Activated gamma-delta T cell treated with anti-CD3 and anti-CD28 coated beads, Interleukin-2, amount 50 U/mL, for 16 hours (primary cell): ENCODE results near the gene CNN2.

ENCODE experiments used
- DNase-seq: peaks from one replicate; pipeline ENCODE4 v3.0.0-alpha.2; 2020; ENCODE audit warnings: low read depth

CNN2 gene

DNA sequence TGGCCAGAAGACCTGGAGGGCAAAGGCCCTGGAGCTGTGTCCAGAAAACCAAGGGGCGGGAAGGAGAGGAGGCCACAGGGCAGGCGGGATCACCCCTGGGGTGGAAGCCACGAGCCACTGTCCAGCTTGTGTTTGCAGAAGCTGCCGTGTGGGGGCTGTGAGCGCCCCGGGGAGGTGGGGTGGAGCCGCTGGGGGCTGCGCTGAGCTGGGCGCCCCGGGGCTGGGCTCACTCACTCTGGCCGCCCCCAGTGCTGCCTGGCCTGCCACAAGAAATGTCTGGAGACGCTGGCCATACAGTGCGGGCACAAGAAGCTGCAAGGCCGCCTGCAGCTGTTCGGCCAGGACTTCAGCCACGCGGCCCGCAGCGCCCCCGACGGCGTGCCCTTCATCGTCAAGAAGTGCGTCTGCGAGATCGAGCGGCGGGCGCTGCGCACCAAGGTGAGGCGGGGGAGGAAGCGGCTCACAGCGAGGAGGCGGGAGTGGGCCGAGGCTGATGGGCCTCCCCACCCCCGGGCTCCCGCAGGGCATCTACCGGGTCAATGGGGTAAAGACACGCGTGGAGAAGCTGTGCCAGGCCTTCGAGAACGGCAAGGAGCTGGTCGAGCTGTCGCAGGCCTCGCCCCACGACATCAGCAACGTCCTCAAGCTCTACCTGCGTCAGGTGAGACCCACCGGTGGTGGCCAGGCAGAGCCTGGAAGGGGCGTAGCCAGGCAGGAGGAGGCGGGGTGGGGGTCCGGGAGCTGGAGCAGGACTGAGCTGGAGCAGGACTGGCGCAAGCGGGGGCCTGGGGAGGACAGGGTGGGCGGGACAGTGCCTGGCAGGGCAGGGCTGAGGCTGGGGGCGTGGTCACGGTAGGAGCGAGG is 55.1 kb downstream of the CNN2 start:
- no peak for DNase-seq

DNA sequence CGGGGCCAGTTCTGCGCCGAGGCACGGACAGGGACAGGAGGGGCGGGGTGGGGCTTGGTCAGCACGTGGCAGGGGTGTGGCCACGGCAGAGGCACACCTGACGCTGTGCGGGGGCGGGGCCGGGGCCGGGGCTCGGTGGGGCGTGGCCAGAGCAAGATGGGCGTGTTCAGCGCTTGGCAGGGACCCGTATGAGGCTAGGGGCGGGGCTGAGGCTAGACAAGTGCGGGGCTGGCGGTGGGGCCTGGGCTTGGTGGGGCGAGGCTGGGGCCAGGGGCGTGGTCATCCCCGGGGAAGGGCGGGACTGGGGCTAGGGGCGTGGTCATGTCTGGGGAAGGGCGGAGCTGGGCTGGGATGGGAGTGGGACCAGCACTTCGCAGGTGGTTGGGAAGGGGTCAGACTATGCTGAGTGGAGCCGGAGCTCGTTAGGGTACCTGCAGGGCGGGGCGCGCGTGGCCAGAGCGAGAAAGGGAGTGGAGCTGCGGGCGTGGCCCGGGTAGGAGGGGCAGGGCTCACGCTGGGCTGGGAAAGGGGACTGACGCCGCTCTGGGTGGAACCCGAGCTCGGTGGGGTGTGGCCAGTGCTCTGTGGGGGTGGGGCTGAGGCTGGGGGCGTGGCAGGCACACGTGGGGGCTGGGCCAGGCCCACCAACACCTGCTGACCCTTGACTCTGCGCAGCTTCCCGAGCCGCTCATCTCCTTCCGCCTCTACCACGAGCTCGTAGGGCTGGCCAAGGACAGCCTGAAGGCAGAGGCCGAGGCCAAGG is 55.9 kb downstream of the CNN2 start:
- DNase-seq: no peak

DNA sequence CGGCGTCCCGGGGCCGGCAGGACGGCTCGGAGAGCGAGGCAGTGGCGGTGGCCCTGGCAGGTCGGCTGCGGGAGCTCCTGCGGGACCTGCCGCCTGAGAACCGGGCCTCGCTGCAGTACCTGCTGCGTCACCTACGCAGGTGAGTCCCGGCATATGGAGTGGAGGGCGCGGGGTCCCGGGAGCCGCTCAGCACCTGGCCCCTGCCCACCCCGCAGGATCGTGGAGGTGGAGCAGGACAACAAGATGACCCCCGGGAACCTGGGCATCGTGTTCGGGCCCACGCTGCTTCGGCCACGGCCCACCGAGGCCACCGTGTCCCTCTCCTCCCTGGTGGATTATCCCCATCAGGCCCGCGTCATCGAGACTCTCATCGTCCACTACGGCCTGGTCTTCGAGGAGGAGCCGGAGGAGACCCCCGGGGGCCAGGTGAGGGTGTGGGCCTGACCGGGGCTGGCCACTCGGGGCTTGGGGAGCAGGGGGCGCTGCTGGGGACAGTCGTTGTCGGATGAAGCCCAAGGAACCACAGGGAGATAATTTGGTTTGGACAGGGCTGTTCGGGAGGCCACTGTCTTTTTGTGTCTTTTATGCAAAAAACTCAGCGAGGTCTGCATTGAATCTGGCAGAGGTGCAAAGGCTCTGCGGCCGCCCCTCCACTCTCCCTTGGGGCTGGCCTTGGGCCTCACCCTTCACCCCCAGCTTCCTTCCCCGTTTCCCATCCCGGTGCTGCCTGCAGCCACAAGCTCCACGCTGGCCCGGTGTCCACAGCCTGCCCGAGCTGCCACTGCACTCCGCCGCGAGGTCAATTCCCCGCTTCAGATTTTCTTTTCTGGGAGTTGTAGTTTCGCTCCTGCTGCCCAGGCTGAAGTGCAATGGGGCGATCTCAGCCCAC is 56.8 kb downstream of the CNN2 start:
- no peak for DNase-seq

DNA sequence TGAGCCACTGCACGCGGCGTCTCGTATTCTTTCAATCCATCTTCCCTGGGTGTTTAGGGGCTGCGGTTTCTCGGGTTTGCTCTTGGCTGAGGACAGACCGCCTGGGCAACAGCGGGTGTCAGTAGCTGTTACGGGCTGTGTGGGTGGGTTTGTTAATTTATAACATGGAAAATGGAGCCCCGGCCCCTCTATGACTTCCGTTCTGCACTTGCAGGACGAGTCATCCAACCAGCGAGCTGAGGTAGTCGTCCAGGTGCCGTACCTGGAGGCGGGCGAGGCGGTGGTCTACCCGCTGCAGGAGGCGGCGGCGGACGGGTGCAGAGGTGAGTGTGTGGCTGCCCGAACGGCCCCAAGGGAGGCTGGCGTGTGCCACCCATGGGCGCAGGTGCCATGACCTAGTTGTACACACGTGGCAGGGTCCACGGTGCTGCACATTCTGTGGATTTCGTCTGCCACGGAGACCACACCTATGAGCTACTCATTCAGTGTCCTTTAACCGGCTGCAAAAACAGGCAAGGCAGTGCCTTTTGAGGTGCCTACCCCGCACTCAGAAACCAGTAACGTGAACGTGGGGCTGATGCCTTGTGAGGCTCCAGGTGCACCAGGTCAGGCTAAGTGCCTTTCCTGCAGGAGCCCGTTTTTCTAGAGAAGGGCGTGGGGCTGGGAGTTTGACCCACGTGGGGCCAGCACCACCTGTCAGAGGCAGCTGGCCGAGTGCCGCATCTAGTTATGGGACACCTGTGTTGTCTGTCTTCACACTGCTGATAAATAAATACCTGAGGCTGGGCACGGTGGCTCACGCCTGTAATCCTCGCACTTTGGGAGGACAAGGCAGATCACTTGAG is 57.8 kb downstream of the CNN2 start:
- no peak for DNase-seq

DNA sequence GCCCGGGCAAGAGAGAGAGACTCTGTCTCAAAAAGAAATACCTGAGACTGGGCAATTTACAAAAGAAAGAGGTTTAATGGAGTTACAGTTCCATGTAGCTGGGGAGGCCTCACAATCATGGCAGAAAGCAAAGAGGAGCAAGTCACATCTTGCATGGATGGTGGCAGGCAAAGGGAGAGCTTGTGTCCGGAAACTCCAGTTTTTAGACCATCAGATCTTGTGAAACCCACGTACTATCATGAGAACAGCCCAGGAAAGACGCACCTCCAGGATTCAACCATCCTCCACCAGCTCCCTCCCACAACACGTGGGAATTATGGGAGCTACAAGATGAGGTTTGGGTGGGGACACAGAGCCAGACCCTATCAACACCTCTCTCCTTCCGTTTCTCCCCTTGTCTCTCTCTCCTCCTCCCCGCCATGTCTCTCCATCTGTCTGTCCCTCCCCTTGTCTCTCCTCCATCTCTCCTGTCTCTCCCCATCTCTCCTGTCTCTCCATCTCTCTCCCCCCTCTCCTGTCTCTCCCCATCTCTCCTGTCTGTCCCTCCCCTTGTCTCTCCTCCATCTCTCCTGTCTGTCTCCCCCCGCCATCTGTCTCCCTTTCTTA is 58.7 kb downstream of the CNN2 start:
- no peak for DNase-seq

DNA sequence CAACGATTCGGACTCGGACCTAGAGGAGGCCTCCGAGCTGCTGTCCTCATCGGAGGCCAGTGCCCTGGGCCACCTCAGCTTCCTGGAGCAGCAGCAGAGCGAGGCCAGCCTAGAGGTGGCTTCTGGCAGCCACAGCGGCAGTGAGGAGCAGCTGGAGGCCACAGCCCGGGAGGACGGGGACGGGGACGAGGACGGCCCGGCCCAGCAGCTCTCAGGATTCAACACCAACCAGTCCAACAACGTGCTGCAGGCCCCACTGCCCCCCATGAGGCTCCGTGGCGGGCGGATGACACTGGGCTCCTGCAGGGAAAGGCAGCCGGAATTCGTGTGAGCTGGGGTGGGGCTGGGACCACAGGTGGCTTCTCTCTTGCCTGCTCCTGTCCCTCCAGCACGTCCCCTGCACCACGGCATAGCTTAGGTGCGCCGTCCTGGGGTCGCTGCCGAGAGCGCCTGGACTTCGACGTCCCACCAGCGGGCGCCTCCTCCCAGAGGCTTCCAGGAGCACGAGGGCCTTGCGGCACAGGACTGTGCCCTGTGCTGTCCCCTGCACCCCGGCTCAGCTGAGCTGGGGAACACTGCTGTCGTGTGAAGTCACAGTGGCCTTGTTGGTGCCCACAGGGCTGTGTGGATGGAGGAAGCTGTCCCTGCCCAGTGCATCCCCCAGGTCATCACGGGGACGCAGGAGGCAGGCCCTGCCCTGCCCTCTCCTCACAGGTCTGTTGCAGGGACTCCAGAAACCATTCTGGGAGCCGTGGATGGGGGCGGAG is 59.5 kb downstream of the CNN2 start:
- no peak for DNase-seq

DNA sequence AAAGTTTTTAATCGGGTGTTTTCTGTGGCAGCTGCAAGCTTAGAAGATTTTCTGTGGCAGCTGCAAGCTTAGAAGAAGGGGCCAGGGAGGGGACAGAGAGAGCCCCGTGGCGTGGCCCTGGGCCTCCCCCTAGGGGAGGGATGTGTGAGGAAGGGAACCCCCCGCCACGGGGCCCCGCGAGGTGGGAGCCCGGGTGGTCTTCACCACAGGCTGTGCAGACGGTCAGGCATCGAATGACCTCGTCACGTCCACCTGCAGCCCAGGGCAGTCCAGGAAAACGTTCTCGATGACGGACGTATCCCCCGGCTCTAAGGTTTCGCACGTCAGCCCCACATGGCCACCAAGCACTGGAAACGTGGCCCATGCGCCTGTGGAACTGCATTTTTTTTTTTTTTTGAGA is 60.2 kb downstream of the CNN2 start:
- DNase-seq: no peak

DNA sequence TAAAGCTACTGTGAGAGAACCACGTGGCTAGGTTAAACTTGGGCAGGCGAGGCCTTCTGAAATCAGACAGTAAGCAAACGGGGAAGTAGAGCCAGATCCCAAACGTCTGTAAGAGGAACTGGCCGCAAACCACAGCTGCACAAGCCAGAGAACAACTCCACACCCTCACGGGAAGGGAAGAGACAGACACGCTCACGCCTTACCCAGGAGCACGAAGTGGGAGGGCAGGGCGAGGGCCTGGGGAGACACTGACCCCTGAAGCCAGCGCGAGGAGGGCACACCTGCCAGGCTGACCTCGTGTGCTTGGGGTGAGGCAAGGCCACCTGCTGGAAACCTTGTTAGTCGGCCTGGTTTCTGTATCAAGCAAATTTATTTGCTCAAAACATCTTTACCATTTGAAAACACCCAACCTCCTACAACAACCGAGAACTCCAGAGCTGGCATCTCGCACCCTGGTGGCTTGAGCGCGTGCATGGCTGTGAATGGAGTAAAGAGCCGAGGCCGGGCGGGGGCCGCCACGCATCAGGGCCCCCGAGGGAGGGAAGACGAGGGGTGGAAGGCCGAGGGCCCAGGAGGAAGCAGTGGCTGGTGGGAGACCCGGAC is 61.5 kb downstream of the CNN2 start:
- DNase-seq: no peak

DNA sequence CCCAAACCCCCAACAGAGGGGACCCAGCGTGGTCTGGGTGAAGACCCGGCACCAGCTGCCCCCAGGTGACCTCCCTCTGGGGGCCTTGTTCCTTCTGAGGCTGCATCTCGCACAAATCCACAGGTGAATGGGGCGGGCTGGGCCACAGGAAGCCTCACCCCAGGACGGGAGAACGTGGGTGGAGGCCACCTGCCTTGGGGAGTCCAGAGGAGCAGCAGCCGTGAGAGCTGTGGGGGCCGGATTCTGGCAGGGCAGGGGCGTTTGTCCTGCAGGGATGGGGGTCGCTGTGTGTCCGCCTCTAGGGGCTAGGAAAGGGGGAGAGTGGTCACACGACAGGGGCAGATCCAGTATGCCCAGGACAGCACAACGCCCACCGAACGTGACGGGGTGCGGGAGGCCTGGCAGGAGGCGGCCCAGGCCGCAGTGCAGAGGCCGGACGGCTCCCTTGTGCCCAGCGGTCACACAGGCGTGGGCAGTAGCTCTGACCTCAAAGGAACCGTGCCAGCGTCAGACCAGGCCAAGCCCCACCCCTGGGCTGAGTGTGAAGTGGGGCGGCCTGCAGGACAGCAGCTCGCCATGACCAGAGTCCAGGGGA is 62.1 kb downstream of the CNN2 start:
- DNase-seq: no peak
